Measurements from ENCODE around the gene ADAM12.

ADAM12 gene

GRCh38 chr10:126123466-126123865 lies 264.8 kb downstream of the ADAM12 start:
- TF ChIP-seq CEBPB (IDR thresholded peaks at IDR 0.05) (no peak), TCF12 (IDR thresholded peaks at IDR 0.05; ENCODE audit: low read depth) (no peak), CREB1 (IDR thresholded peaks at IDR 0.05; ENCODE audit: low read depth) (no peak), USF1 (IDR thresholded peaks at IDR 0.05) (no peak), RAD21 (IDR thresholded peaks at IDR 0.05; ENCODE audit: low read depth) (no peak), TEAD4 (IDR thresholded peaks at IDR 0.05) (no peak), MAX (IDR thresholded peaks at IDR 0.05) (no peak), YY1 (IDR thresholded peaks at IDR 0.05; ENCODE audit: low read depth) (no peak), FOXM1 (IDR thresholded peaks at IDR 0.05; ENCODE audit: borderline replicate concordance, low read depth) (no peak), NFIC (IDR thresholded peaks at IDR 0.05) (no peak), TAF1 (IDR thresholded peaks at IDR 0.05; ENCODE audit: low read depth) (no peak), ZBTB7A (IDR thresholded peaks at IDR 0.05; ENCODE audit: low read depth) (no peak), EP300 (IDR thresholded peaks at IDR 0.05; ENCODE audit: borderline replicate concordance) (no peak), REST (IDR thresholded peaks at IDR 0.05; ENCODE audit: low read depth) (no peak), EGR1 (IDR thresholded peaks at IDR 0.05) (no peak)

- no peak for TF ChIP-seq YY1 (IDR thresholded peaks at IDR 0.05; ENCODE audit: low read depth)
- no peak for TF ChIP-seq ZBTB7A (IDR thresholded peaks at IDR 0.05; ENCODE audit: low read depth)
- no peak for TF ChIP-seq TEAD4 (IDR thresholded peaks at IDR 0.05)
- TF ChIP-seq CREB1 (IDR thresholded peaks at IDR 0.05; ENCODE audit: low read depth): no peak
- no peak for TF ChIP-seq EGR1 (IDR thresholded peaks at IDR 0.05)
- no peak for TF ChIP-seq FOXM1 (IDR thresholded peaks at IDR 0.05; ENCODE audit: borderline replicate concordance, low read depth)
These were observed 265.4 kb downstream of the ADAM12 start for GRCh38 chr10:126122881-126123280.

- no peak for TF ChIP-seq MAX (IDR thresholded peaks at IDR 0.05)
- no peak for TF ChIP-seq FOXM1 (IDR thresholded peaks at IDR 0.05; ENCODE audit: borderline replicate concordance, low read depth)
- TF ChIP-seq CREB1 (IDR thresholded peaks at IDR 0.05; ENCODE audit: low read depth): no peak
- TF ChIP-seq CEBPB (IDR thresholded peaks at IDR 0.05): no peak
- no peak for TF ChIP-seq REST (IDR thresholded peaks at IDR 0.05; ENCODE audit: low read depth)
- TF ChIP-seq TEAD4 (IDR thresholded peaks at IDR 0.05): no peak
- TF ChIP-seq TCF12 (IDR thresholded peaks at IDR 0.05; ENCODE audit: low read depth): no peak
These were observed 268.7 kb downstream of the ADAM12 start for GRCh38 chr10:126119599-126119998.

- TF ChIP-seq EP300 (IDR thresholded peaks at IDR 0.05; ENCODE audit: borderline replicate concordance) (no peak), REST (IDR thresholded peaks at IDR 0.05; ENCODE audit: low read depth) (no peak), TAF1 (IDR thresholded peaks at IDR 0.05; ENCODE audit: low read depth) (no peak), TEAD4 (IDR thresholded peaks at IDR 0.05) (no peak), ZBTB7A (IDR thresholded peaks at IDR 0.05; ENCODE audit: low read depth) (no peak), USF1 (IDR thresholded peaks at IDR 0.05) (no peak), CREB1 (IDR thresholded peaks at IDR 0.05; ENCODE audit: low read depth) (no peak), RAD21 (IDR thresholded peaks at IDR 0.05; ENCODE audit: low read depth) (no peak), FOXM1 (IDR thresholded peaks at IDR 0.05; ENCODE audit: borderline replicate concordance, low read depth) (no peak), NFIC (IDR thresholded peaks at IDR 0.05) (no peak), EGR1 (IDR thresholded peaks at IDR 0.05) (no peak), YY1 (IDR thresholded peaks at IDR 0.05; ENCODE audit: low read depth) (no peak), CEBPB (IDR thresholded peaks at IDR 0.05) (no peak), MAX (IDR thresholded peaks at IDR 0.05) (no peak), TCF12 (IDR thresholded peaks at IDR 0.05; ENCODE audit: low read depth) (no peak)
These were observed 269.8 kb downstream of the ADAM12 start for GRCh38 chr10:126118476-126118875.
